ENCODE measurements around the gene MAP2K1. TPM values are rescaled to one million over a fixed set of nuclear protein-coding genes. Genes with fewer than 3 reads are reported as not detected.

Gene MAP2K1
- polyA plus RNA-seq, 2 donors: 34.5 to 68.1 TPM

- no peaks in the 10 kb centered on the region for H3K27me3 ChIP-seq (ENCODE audit: control insufficient read depth in 1 of 2, insufficient read depth in 2 of 2, low read length in 2 of 2)
- no peaks in the 10 kb centered on the region for H3K9me3 ChIP-seq (ENCODE audit: control insufficient read depth in 2 of 2, insufficient read depth in 1 of 2, low read depth in 1 of 2, low read length in 1 of 2)
- H3K27ac ChIP-seq (ENCODE audit: low read depth in 2 of 2, low read length in 1 of 2): no peak overlapping the region
- H3K4me1 ChIP-seq (ENCODE audit: control insufficient read depth in 2 of 2, insufficient read depth in 2 of 2, low read length in 1 of 2): peaks cover 0 to 3% of the 10 kb centered on the region in 2 donors
- H3K4me3 ChIP-seq (ENCODE audit: low read depth in 1 of 2, low read length in 2 of 2): no peak overlapping the region
- H3K36me3 ChIP-seq (ENCODE audit: control insufficient read depth in 2 of 2, insufficient read depth in 2 of 2, low read length in 1 of 2): peaks cover under 1 to 24% of the 10 kb centered on the region in 2 donors
- 88 to 95% methylated on average over 10 of the region's 10 CpGs for WGBS, 2 donors
Observed at GRCh38 chr15:66481107-66481856, 94.6 kb downstream of the MAP2K1 start.

GRCh38 chr15:66482539-66482938 lies 95.8 kb downstream of the MAP2K1 start:
- H3K27ac ChIP-seq (ENCODE audit: low read depth in 2 of 2, low read length in 1 of 2): peak overlapping the region in 1 of 2 donors; percentile 11
- WGBS, 2 donors: 91 to 93% methylated on average over 9 of the region's 9 CpGs
- H3K27me3 ChIP-seq (ENCODE audit: control insufficient read depth in 1 of 2, insufficient read depth in 2 of 2, low read length in 2 of 2): no peaks in the 10 kb centered on the region
- H3K36me3 ChIP-seq (ENCODE audit: control insufficient read depth in 2 of 2, insufficient read depth in 2 of 2, low read length in 1 of 2): peaks cover 2 to 26% of the 10 kb centered on the region in 2 donors
- no peaks in the 10 kb centered on the region for H3K9me3 ChIP-seq (ENCODE audit: control insufficient read depth in 2 of 2, insufficient read depth in 1 of 2, low read depth in 1 of 2, low read length in 1 of 2)
- no peak overlapping the region for H3K4me3 ChIP-seq (ENCODE audit: low read depth in 1 of 2, low read length in 2 of 2)
- peaks cover 0 to 3% of the 10 kb centered on the region in 2 donors for H3K4me1 ChIP-seq (ENCODE audit: control insufficient read depth in 2 of 2, insufficient read depth in 2 of 2, low read length in 1 of 2)

GRCh38 chr15:66483131-66483566 lies 96.4 kb downstream of the MAP2K1 start:
- Histone ChIP-seq H3K27ac (ENCODE audit: low read depth in 2 of 2, low read length in 1 of 2) (peak overlapping the region in 1 of 2 donors; percentile 11), H3K9me3 (ENCODE audit: control insufficient read depth in 2 of 2, insufficient read depth in 1 of 2, low read depth in 1 of 2, low read length in 1 of 2) (no peaks in the 10 kb centered on the region), H3K27me3 (ENCODE audit: control insufficient read depth in 1 of 2, insufficient read depth in 2 of 2, low read length in 2 of 2) (no peaks in the 10 kb centered on the region), H3K4me1 (ENCODE audit: control insufficient read depth in 2 of 2, insufficient read depth in 2 of 2, low read length in 1 of 2) (peaks cover 0 to 3% of the 10 kb centered on the region in 2 donors), H3K4me3 (ENCODE audit: low read depth in 1 of 2, low read length in 2 of 2) (no peak overlapping the region), H3K36me3 (ENCODE audit: control insufficient read depth in 2 of 2, insufficient read depth in 2 of 2, low read length in 1 of 2) (peaks cover 2 to 25% of the 10 kb centered on the region in 2 donors)
- WGBS, 2 donors: 60 to 78% methylated on average over 3 of the region's 3 CpGs

- H3K4me1 ChIP-seq (ENCODE audit: control insufficient read depth in 2 of 2, insufficient read depth in 2 of 2, low read length in 1 of 2): peaks cover 0 to 3% of the 10 kb centered on the region in 2 donors
- WGBS, 2 donors: 91 to 94% methylated on average over 5 of the region's 5 CpGs
- no peaks in the 10 kb centered on the region for H3K27me3 ChIP-seq (ENCODE audit: control insufficient read depth in 1 of 2, insufficient read depth in 2 of 2, low read length in 2 of 2)
- no peaks in the 10 kb centered on the region for H3K9me3 ChIP-seq (ENCODE audit: control insufficient read depth in 2 of 2, insufficient read depth in 1 of 2, low read depth in 1 of 2, low read length in 1 of 2)
- H3K4me3 ChIP-seq (ENCODE audit: low read depth in 1 of 2, low read length in 2 of 2): no peak overlapping the region
- no peak overlapping the region for H3K27ac ChIP-seq (ENCODE audit: low read depth in 2 of 2, low read length in 1 of 2)
- peaks cover 2 to 28% of the 10 kb centered on the region in 2 donors for H3K36me3 ChIP-seq (ENCODE audit: control insufficient read depth in 2 of 2, insufficient read depth in 2 of 2, low read length in 1 of 2)
Observed at GRCh38 chr15:66484539-66485112, 97.9 kb downstream of the MAP2K1 start.

- Histone ChIP-seq H3K27ac (ENCODE audit: low read depth in 2 of 2, low read length in 1 of 2) (no peak overlapping the region), H3K36me3 (ENCODE audit: control insufficient read depth in 2 of 2, insufficient read depth in 2 of 2, low read length in 1 of 2) (peaks cover 15 to 31% of the 10 kb centered on the region in 2 donors), H3K4me1 (ENCODE audit: control insufficient read depth in 2 of 2, insufficient read depth in 2 of 2, low read length in 1 of 2) (peaks cover 0 to 4% of the 10 kb centered on the region in 2 donors), H3K4me3 (ENCODE audit: low read depth in 1 of 2, low read length in 2 of 2) (no peak overlapping the region), H3K27me3 (ENCODE audit: control insufficient read depth in 1 of 2, insufficient read depth in 2 of 2, low read length in 2 of 2) (no peaks in the 10 kb centered on the region), H3K9me3 (ENCODE audit: control insufficient read depth in 2 of 2, insufficient read depth in 1 of 2, low read depth in 1 of 2, low read length in 1 of 2) (no peaks in the 10 kb centered on the region)
- WGBS, 2 donors: 94 to 96% methylated on average over 3 of the region's 3 CpGs
Observed at GRCh38 chr15:66486887-66487286, 100.2 kb downstream of the MAP2K1 start.

- WGBS, 2 donors: 87 to 90% methylated on average over 5 of the region's 5 CpGs
- Histone ChIP-seq H3K36me3 (ENCODE audit: control insufficient read depth in 2 of 2, insufficient read depth in 2 of 2, low read length in 1 of 2) (peaks cover 16 to 23% of the 10 kb centered on the region in 2 donors), H3K4me3 (ENCODE audit: low read depth in 1 of 2, low read length in 2 of 2) (no peak overlapping the region), H3K4me1 (ENCODE audit: control insufficient read depth in 2 of 2, insufficient read depth in 2 of 2, low read length in 1 of 2) (peaks cover 0 to 2% of the 10 kb centered on the region in 2 donors), H3K27ac (ENCODE audit: low read depth in 2 of 2, low read length in 1 of 2) (no peak overlapping the region), H3K9me3 (ENCODE audit: control insufficient read depth in 2 of 2, insufficient read depth in 1 of 2, low read depth in 1 of 2, low read length in 1 of 2) (no peaks in the 10 kb centered on the region), H3K27me3 (ENCODE audit: control insufficient read depth in 1 of 2, insufficient read depth in 2 of 2, low read length in 2 of 2) (no peaks in the 10 kb centered on the region)
Observed at GRCh38 chr15:66488525-66488924, 101.8 kb downstream of the MAP2K1 start.

GRCh38 chr15:66489179-66489791 lies 102.6 kb downstream of the MAP2K1 start:
- Histone ChIP-seq H3K4me3 (ENCODE audit: low read depth in 1 of 2, low read length in 2 of 2) (no peak overlapping the region), H3K4me1 (ENCODE audit: control insufficient read depth in 2 of 2, insufficient read depth in 2 of 2, low read length in 1 of 2) (peaks cover 0 to 2% of the 10 kb centered on the region in 2 donors), H3K9me3 (ENCODE audit: control insufficient read depth in 2 of 2, insufficient read depth in 1 of 2, low read depth in 1 of 2, low read length in 1 of 2) (no peaks in the 10 kb centered on the region), H3K27ac (ENCODE audit: low read depth in 2 of 2, low read length in 1 of 2) (no peak overlapping the region), H3K27me3 (ENCODE audit: control insufficient read depth in 1 of 2, insufficient read depth in 2 of 2, low read length in 2 of 2) (no peaks in the 10 kb centered on the region), H3K36me3 (ENCODE audit: control insufficient read depth in 2 of 2, insufficient read depth in 2 of 2, low read length in 1 of 2) (peaks cover 18 to 26% of the 10 kb centered on the region in 2 donors)
- 49 to 59% methylated on average over 6 of the region's 6 CpGs for WGBS, 2 donors

- Histone ChIP-seq H3K27me3 (ENCODE audit: control insufficient read depth in 1 of 2, insufficient read depth in 2 of 2, low read length in 2 of 2) (no peaks in the 10 kb centered on the region), H3K36me3 (ENCODE audit: control insufficient read depth in 2 of 2, insufficient read depth in 2 of 2, low read length in 1 of 2) (peaks cover 17 to 21% of the 10 kb centered on the region in 2 donors), H3K9me3 (ENCODE audit: control insufficient read depth in 2 of 2, insufficient read depth in 1 of 2, low read depth in 1 of 2, low read length in 1 of 2) (no peaks in the 10 kb centered on the region), H3K27ac (ENCODE audit: low read depth in 2 of 2, low read length in 1 of 2) (no peak overlapping the region), H3K4me3 (ENCODE audit: low read depth in 1 of 2, low read length in 2 of 2) (no peak overlapping the region), H3K4me1 (ENCODE audit: control insufficient read depth in 2 of 2, insufficient read depth in 2 of 2, low read length in 1 of 2) (peaks cover 2 to 4% of the 10 kb centered on the region in 2 donors)
- WGBS, 2 donors: 86 to 91% methylated on average over 3 of the region's 3 CpGs
Observed at GRCh38 chr15:66491846-66492245, 105.1 kb downstream of the MAP2K1 start.

- Histone ChIP-seq H3K36me3 (ENCODE audit: control insufficient read depth in 2 of 2, insufficient read depth in 2 of 2, low read length in 1 of 2) (peaks cover 16 to 17% of the 10 kb centered on the region in 2 donors), H3K27ac (ENCODE audit: low read depth in 2 of 2, low read length in 1 of 2) (no peak overlapping the region), H3K9me3 (ENCODE audit: control insufficient read depth in 2 of 2, insufficient read depth in 1 of 2, low read depth in 1 of 2, low read length in 1 of 2) (no peaks in the 10 kb centered on the region), H3K27me3 (ENCODE audit: control insufficient read depth in 1 of 2, insufficient read depth in 2 of 2, low read length in 2 of 2) (no peaks in the 10 kb centered on the region), H3K4me3 (ENCODE audit: low read depth in 1 of 2, low read length in 2 of 2) (no peak overlapping the region), H3K4me1 (ENCODE audit: control insufficient read depth in 2 of 2, insufficient read depth in 2 of 2, low read length in 1 of 2) (peaks cover 2 to 5% of the 10 kb centered on the region in 2 donors)
- 84 to 88% methylated on average over 2 of the region's 2 CpGs for WGBS, 2 donors
Observed at GRCh38 chr15:66494262-66494661, 107.5 kb downstream of the MAP2K1 start.

Measured in esophagus (tissue), 2 donors.